UCSD-AML1 (cell line): ENCODE data around the gene PDZK1IP1.
A peak's percentile ranks its signal among the peaks of the same experiment; 100 is the strongest.

Experiments
- DNase-seq: peaks from one replicate; lab custom pipeline; 2025; ENCODE audit not compliant: unreplicated experiment; lab: John Stamatoyannopoulos, UW

PDZK1IP1 gene, protein sequence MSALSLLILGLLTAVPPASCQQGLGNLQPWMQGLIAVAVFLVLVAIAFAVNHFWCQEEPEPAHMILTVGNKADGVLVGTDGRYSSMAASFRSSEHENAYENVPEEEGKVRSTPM

DNA sequence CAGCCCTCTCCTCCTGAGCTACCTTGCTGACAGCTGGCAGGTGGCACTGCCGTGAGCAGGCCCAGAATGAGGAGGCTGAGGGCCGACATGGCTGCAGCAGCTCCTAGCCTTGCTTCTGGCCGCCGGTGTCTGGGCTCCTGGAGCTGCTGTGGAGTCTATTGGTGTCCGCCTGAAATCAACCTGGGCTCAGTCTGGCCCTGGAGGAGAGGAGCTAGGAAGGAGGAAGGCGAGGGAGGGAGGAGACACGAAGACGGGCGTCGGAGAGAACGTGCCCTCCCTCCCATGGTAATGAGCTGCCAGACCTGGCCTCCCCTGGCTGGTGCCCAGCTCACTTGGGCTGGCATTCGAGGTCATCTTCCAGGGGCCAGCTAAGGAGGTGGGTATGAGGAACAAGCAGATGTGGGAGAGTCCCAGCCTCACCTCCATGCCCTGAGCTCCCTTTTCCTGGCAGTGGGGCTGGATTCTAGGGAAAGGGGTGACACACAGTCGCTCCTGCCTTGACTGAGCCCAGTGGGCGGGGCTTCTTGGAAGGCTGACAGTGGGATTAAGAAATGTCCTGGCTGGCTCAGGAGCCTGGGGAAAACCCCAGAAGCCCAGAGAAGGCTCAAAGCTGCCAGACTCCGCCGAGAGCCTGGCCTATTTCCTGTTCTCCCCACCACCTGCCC is at the start of gene PDZK1IP1:
Gene PDZK1IP1 (minus strand): TSS at position 193 of the 665 bp plus-strand sequence. CDS start 104 bp downstream, at position 89.
- DNase-seq = no peak

DNA sequence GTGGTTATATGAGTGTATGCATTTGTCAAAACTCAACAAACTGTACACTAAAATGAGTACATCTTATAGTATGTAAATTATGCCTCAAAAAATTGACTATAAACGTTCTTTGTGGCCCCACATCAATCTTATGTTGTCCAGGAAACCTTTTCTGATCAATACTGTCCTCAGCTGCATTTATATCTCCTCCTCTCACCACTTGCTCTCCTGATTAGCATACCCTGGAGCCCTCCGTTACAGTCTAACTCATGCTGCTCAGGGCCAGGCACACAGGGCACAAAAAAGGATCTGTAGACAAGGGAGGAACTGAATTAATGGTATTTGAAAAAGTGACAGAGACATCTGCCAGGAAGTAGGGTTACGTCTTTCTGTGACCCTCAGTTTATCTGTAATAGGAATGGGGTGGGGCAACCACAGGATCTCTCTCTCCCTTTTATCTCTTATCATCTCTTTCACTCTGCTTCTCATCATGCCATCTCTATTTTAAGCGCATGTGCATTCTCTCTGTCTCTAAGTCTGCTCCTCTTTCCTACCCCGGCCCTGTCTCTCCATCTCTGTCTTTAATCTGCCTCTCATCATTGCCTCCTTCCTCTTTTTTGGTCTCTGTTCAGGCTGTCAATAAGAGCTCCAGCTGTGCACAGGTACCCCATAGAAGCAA is 49.2 kb upstream of the PDZK1IP1 start:
- no peak for DNase-seq

DNA sequence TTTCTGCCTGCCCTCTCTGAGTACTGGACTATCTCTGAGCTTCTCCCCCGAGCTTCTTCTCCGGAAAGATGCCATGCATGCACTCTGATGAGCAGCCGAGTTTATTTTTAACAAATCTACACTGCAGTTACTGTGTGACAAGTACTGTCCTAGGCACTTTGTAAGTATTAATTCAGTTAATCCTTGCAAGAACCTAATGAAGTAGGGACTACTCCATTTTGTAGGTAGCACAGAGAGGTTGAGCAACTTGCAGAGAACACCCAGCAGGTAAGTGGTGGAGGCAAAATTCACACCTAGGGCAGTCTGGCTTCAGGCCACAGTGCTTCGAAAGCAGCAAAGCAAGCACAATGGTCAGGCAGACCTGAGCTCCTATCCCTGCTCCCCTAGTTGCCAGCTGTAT is 46.0 kb upstream of the PDZK1IP1 start:
- no peak for DNase-seq

DNA sequence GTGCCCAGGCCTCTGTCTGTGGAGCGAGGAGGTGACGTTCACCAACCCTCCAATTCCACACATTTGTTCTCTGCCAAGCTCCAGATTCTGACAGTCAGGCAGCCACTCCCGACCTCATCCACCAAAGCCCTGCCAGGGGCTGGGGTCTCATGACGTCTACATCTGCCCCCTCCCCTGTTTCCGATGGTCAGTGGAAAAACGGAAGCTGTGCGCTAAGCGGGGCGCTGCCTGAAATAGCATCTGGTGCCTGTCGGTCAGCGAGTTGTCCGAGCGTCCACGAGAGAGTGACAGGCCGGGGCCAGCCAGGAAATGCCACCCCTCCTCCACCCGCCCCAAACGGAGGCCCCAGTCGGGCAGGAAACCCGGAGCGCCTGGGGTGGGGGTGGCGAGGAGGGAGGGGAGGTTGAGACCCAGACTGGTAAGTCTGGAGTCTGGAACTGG is 45.4 kb upstream of the PDZK1IP1 start:
- DNase-seq = peak; percentile 96

DNA sequence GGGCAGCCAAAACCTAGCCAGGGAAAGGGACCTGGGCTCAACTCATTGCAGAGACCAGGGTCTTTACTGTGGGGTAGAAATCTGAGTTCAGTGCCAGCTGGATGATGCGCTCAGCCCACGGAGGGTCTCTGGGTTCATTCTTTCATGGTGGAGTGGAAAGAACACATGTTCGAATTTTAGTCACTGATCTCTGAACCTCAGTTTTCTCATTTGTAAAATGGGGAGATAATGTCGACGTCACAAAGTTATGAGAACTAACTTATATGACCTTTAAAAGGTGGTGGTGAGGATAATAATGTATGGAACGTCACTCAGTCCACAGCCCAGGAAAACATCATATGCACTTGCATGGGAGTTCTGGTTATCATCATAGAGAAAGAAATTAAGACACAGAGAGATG is 43.4 kb upstream of the PDZK1IP1 start:
- DNase-seq = no peak

DNA sequence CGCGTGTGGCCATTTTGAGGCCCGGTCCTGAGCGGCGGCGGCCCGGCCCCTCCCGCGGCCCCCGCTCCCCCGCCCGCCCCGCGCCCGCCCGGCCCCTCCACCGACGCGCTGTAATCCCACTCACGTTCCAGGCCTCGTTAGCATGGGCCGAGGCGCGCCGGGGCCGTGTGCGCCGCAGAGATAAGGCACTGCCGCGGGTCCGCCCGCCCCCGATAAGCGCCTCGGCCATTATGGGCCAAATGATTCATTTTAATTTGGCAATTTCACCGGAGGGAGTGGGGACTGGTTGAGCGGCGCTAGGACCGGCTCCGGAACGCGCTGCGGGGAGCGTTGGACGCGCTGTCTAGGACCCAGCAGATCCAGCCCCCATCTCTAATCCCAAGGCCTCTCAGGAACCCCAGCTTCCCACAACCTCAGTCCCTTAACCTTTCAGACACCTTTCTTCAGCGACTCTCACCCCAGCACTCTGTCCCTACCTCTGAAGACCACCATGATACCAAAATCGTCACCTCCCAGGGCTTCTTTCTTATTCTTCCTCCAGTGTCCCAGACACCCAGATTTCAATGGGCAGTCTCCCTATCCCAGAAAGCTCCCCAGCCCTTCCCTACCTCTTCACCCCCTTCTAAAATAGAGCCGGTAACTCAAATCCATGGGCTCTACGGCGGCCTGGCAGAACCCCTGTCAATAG is 42.5 kb upstream of the PDZK1IP1 start, which contains the start of gene TAL1:
Gene TAL1 (minus strand): TSS at position 39 of the 688 bp plus-strand sequence. CDS start 6,337 bp downstream, outside the sequence.
- DNase-seq = peak; percentile 89

DNA sequence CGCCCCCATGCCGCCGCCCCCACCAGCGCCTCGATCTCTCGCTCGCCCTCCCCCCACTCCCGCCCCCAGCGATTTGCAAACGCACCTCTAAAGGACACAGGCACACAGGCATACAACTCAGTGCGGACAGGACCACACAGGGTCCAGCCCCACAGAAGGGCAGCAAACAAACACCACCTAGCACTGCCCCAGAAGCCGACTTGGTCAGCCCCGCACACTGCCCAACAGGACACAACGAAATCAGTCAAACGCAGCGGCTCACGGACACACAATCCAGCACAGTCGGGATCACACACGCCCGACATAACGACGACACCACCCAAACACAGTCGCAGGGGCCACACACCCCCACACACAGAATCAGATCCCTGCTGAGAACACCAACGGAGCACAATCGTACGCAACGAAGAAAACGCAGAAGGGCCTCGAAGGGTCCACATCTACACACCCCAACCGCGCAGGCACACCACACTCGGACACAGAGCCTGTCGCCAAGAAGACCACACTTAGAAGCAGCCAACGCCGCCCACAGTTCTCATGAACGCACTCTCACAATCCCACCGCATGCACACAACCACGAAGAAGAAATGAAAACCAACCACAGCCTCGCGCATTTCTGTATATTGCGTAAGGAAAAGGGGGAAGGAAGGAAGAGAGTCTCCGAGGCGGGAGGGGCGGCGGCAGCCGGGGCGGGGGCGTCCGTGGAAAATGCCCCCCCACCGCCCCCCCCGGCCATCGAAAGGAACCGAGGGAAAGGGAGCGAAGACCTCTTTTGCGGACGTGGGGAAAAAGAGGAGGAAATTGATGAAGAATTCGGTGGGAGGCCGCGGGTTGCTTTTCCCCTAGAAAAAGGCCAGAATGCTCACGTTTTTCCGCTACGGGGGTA is 41.7 kb upstream of the PDZK1IP1 start:
- DNase-seq = peak; percentile 89

DNA sequence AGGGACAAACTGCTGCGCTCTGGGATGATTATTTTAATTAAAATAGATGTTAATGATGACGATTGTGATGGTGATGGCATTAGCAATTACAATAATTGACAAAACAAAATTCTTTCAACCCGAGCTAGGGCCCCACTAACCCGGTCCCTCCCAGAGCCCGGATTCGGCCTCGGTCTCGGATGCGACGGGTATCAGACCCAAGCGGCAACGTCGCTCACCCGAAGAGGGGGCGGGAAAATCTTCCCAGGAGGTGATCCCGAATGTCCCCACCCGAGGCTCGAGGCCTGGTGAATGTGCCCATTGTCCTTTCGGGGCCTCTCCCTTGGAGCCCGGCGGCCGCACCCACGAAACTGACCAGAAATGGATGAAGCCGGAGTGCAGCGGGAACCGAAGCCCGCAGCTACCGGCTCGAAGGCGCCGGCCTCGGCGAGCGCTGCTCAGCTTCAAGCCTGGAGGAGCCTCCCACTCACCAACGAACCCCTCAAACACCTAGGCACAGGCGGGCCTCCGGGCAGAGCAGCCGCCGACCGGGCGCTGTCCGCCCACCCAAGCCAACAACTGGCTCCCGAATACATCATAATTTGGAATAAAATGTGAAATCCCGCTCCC is 41.0 kb upstream of the PDZK1IP1 start:
- no peak for DNase-seq

DNA sequence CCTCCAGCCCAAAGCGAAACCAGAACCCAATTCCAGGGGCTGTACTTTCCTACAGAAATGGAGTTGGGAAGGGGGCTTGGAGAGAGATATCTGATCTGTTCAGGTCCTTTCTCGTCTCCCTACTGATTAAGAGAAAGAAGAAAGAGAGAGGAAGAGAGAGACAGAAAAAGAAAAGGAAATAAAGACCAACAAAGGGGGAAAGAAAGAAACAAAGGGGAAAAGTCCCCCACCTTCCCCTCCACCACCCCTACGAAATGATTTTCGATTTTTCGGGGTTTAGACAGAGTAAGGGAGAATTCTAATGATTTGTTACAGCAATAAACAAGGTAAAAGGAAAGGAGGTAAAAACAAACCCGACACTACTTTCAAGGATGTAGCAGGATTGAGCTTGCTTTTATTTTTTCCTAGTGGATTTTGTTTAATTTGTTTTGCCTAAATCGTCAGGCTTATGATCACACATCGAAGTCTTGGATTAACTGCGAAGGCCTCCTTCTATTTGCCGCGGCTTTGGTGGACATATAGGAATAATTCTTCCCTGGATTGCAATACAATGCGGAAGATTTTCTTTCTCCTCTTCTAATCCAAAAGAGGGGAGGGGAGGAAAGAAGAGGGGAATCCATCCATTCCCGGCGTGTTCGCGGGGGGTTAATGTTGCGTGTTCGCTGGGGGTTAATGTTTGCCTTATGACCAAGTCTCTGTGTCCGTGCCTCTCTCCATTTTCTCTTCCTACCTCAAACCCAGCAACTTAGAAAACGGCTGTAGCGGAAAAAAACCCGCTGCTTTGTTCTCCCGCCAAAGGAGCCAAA is 40.3 kb upstream of the PDZK1IP1 start:
- DNase-seq = no peak

DNA sequence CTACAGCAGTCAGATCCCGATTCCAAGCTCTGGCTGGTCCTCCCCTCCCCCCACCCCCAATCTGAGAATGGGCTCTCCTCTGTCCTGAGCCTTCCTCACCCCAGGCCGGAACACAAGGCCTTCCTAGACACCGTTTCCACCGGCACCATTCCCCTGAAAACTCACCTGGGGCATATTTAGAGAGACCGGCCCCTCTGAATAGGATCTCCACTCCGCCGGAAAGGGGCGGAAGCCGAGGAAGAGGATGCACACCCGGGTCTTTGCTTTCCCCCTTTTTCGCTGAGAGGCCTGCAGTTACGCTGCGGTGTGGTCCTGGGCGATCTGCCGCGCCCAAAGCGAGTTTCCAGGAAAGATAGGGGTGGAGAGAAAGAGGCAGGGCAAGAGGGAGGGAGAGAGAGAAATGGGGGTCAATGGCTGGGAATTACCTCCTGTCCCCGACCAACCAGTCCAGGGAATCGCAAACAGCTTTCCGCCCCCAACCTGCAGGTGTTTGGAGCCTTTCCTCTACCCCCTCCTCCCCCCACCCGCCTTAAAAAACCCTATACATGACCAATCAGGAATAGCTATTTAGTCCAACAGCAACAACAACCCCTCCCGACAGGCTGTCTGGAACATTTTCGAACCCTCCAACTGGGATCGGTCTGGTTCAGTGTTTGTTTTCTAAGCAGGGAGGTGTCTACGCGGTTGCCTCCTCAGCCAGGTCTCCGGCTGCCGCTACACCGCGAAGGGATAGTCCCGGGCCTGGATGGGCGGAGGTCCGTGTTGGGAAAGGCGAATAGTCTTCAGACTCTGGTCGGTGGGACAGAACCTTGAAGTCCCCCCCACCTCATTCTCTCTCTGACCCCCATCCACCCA is 39.4 kb upstream of the PDZK1IP1 start:
- DNase-seq = peak; percentile 76

DNA sequence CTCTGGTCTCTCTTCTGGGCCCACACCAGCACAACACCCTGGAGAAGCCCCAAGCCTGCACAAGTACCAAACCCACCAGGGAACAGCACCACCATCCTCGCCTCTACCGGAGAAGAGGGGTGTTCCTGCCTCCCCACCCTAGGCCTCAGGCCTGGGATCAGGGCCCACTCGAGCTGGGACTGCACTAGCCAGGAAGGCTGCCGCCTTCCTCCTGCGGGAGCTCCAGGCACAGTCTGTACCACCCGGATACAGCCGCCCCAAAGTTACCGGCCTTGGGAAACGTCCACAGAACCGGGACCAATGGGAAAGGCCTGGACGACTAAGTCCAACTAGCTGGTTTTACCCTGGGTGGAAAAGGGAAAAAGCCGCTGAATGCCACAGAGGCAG is 38.8 kb upstream of the PDZK1IP1 start:
- peak; percentile 76 for DNase-seq

DNA sequence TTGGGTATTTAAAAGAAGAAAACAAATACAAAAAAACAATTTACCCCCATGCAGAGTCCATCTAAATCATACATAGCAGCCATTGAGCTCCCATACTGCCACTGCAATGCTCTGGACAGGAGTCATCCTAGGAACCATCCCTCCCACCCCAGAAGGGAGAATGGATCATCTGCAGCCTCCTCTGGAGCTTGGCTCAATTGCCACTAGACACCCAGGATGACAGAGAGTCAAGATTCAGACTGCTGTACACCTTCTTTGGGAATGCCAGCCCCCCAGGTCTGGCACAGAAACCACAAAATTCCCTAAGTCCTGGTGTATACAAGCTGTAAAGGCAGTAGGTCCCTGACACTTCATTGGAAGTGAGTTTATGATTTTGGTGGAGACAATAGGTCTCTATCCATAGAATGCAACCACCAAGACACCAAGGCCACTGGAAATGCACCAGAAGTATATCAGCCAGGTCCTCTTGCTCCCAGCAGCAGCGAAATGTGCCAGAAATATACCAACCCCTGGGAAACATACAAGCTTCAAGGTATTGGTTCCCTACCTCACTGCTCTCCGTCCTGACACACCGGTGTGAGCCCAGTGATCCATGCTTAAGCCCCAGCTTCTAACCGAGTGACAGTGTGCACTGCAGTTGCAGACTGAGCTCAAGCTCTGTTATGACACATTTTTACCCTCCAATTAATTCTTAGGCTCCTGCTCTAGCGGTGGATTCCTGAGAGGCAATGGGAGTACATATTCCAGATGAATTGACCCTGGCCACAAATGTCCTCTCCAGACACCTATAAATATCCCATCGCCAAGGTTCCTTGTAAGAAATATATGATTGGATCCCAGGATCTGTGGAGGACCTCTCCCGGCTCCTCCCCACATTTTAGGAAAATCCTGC is 37.8 kb upstream of the PDZK1IP1 start:
- peak; percentile 39 for DNase-seq

DNA sequence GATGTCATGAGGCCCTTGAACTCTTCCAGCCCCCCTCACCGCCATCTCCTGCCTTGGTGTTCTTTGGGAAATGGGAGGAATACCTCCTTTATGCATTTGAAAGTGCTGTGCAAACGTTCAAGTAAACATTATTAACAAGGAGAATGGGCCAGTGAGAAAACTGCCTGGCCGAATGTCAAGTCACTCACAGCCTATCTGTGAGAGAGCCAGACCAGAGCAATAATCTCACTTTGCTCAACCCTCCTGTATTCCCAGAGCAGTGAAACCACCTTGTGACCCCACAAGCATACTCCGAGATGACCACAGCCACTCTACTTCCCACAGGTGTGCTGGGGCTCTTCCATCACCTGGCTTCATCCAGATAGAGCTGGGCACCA is 37.0 kb upstream of the PDZK1IP1 start:
- no peak for DNase-seq

DNA sequence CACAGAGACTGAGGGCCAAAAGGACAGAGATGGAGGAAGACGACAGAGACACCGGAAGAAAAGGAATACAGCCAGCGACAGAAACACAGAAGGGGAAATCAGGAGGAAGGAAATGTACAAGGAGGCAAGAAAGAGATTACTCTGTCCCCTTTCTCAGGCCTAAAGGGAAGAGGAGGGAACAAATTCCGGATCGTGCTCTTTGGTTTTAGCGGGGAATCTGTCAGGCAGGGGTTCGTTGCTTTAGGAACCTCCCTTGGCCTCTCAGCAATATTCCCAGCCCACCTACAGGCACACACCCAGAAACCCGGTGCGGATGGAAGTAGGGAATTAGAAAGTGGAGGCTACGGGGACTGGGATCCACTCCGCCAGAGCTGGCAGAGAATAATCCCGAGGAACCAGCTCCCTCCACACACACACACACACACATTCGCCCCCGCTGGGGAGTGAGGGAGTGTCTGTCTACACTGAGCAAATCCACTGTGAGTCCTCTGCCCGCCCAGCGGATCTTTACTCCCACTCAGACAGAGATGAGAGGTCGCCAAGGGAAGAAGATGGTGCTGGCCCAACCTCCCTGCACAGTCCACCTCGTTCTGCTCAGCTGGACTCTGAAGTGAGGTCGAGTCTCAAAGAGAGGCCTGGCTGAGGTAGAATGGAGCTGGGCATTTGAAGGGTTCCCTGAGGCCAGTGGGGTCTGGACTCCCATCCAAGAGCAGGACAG is 36.4 kb upstream of the PDZK1IP1 start:
- peak; percentile 47 for DNase-seq

DNA sequence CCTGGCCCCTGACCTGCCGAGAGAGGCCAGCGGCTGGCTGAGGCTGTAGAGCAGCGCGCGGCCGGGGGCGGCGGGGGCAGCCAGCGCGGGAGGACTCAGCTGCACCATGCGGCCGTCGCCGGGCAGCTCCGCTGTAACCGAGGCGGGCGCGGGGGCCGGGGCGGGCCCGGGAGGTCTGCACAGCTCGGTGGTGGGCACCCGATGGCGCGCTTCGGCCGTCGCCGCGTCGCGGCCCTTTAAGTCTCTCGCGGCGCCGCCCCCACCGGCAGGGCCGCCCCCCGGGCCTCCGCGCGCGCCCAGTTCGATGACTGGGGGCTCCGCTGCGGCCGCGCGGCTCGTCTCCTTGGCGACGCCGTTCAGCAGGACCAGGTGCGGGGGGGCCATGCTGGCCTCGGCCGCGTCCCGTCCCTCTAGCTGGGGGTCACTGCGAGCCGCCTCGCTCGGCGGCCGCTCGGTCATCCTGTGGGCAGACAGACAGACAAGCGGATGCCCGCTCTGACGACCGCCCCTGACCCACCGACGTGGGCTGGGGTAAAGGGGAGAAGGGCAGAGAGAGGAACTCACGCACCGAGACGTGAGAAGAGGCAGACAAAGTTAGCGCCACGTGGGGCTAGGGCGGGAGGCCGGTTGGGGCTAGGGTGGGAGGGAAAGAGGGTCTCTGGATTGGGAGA is 35.7 kb upstream of the PDZK1IP1 start:
- DNase-seq = no peak

DNA sequence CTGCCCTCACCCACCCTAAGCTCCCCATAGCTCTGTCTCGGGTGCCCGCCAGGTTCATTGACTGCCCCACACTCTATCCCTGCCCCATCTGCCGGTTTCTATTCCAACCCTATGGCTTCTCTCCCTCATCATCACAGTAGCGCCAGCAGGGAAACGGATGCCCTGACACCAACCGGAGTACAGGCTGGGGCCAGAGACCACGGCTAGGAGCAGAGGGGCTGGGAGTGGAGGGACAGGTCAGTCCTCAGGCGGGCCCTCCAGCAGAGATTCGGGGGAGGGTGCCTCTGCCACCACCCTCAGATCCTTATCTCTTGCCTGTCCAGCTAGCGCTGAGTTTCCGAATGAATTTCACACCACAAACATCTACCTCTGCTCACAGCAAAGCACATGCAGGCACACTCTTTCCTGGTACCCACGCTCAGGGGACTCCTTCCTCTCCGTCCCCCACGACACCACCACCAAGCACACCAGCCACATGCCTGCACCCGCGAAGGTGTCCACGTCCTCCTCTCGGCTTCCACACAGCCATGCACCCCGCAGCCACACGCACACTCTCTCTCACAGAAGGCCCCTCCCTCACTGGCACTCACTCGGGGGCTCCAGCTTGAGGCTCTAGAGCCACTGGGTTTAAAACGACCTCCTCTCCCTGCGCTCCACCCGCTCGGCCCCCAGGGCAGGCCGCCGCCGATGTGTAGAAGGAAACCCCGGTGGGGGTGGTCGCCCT is 35.0 kb upstream of the PDZK1IP1 start:
- no peak for DNase-seq
